C4-2B (cell line): ENCODE measurements around the gene CHMP1A.

ENCODE experiments used
- H3K27ac ChIP-seq: fragments of 450-650 bp; 2 replicates; pipeline ENCODE4 v1.5.1; 2017
- CTCF ChIP-seq: fragments of 450-650 bp; conservative IDR thresholded peaks from 2 replicates; pipeline ENCODE4 v1.5.1; 2017; ENCODE audit warnings: mild to moderate bottlenecking
- ZFX ChIP-seq: fragments of 450-650 bp; IDR thresholded peaks from 2 replicates; pipeline ENCODE4 v1.6.1; 2017

CHMP1A gene

GRCh38 chr16:89658221-89658879, 842 bp upstream of the CHMP1A start:
- H3K27ac ChIP-seq: peak overlapping the region; percentile 86
- TF ChIP-seq CTCF (no peak), ZFX (no peak)

- no peak for TF ChIP-seq CTCF
- TF ChIP-seq ZFX: no peak
- H3K27ac ChIP-seq: peak overlapping the region; percentile 86
Observed at GRCh38 chr16:89656435-89657121, 930 bp downstream of the CHMP1A start.

- no peak overlapping the region for H3K27ac ChIP-seq
- TF ChIP-seq ZFX: no peak
- no peak for TF ChIP-seq CTCF
Observed at GRCh38 chr16:89655062-89655643, 2.4 kb downstream of the CHMP1A start.

GRCh38 chr16:89653656-89654295, 3.7 kb downstream of the CHMP1A start:
- no peak overlapping the region for H3K27ac ChIP-seq
- TF ChIP-seq CTCF (no peak), ZFX (no peak)

- TF ChIP-seq ZFX (no peak), CTCF (no peak)
- H3K27ac ChIP-seq: no peak overlapping the region
Observed at GRCh38 chr16:89651584-89651983, 5.9 kb downstream of the CHMP1A start.

- TF ChIP-seq CTCF (no peak), ZFX (no peak)
- H3K27ac ChIP-seq: no peak overlapping the region
Observed at GRCh38 chr16:89646906-89647305, 10.6 kb downstream of the CHMP1A start.

GRCh38 chr16:89646270-89646669, 11.2 kb downstream of the CHMP1A start:
- TF ChIP-seq ZFX: no peak
- TF ChIP-seq CTCF: no peak
- no peak overlapping the region for H3K27ac ChIP-seq
